ENCODE results near the gene FAM13A.

DNA sequence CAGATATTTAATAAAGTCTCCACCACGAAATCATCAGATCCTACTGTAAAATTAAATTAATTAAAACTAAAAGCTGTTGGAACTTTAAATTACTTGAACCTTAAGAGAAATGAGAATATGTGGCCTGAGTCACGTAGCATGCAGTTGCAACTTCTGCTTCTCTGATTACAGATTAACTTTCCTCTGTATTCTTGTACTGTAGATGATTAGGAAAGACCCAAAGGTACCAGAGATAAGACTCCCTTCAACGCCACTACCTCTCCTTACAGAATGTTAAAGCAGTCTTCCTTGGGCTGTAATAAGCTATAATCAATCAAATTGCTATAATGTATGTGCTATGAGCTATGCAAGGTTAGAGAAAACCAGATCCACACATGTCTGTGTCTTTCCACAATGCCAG, 47.9 kb downstream of the FAM13A start:
- TF ChIP-seq JUN (IDR thresholded peaks at IDR 0.05; ENCODE audit: borderline replicate concordance, insufficient read depth, insufficient read length, low read depth) (no peak), POLR2A (IDR thresholded peaks at IDR 0.05; ENCODE audit: low read depth, low read length) (no peak), POLR2AphosphoS5 (IDR thresholded peaks at IDR 0.05; ENCODE audit: insufficient read depth, low read depth, low read length) (no peak)
- TF ChIP-seq, protein P1, sequence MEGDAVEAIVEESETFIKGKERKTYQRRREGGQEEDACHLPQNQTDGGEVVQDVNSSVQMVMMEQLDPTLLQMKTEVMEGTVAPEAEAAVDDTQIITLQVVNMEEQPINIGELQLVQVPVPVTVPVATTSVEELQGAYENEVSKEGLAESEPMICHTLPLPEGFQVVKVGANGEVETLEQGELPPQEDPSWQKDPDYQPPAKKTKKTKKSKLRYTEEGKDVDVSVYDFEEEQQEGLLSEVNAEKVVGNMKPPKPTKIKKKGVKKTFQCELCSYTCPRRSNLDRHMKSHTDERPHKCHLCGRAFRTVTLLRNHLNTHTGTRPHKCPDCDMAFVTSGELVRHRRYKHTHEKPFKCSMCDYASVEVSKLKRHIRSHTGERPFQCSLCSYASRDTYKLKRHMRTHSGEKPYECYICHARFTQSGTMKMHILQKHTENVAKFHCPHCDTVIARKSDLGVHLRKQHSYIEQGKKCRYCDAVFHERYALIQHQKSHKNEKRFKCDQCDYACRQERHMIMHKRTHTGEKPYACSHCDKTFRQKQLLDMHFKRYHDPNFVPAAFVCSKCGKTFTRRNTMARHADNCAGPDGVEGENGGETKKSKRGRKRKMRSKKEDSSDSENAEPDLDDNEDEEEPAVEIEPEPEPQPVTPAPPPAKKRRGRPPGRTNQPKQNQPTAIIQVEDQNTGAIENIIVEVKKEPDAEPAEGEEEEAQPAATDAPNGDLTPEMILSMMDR (IDR thresholded peaks at IDR 0.05; ENCODE audit: extremely low read depth in 1 of 2, insufficient read depth in 1 of 2, low read depth in 1 of 2, low read length in 2 of 2) = no peak
